ENCODE results near the gene ERBB4. TPM values are rescaled to one million over a fixed set of nuclear protein-coding genes. Genes with fewer than 3 reads are reported as not detected.

ERBB4 gene
- total and polyA plus RNA-seq, 7 donors, result 0.07 to 7.5 (median 2.0) TPM

GRCh38 chr2:212428681-212429478 is 109.7 kb downstream of the ERBB4 start:
- Histone ChIP-seq H3K27me3 (ENCODE audit: insufficient read depth in 3 of 3, low read length in 2 of 3) (no peaks in the 10 kb centered on the region), H3K4me1 (no peaks in the 10 kb centered on the region), H3K9me3 (peaks cover 3% of the 10 kb centered on the region), H3K36me3 (ENCODE audit: insufficient read depth in 1 of 2, low read depth in 1 of 2) (no peaks in the 10 kb centered on the region), H3K4me3 (no peak overlapping the region), H3K27ac (no peak overlapping the region)
- no peak for TF ChIP-seq CTCF (IDR thresholded peaks at IDR 0.05)
- ATAC-seq (no peak), DNase-seq (no peak)
- WGBS, 3 donors, result 28 to 50% (median 33%) methylated on average over 1 of the region's 1 CpG
- intact Hi-C loops (cut with DNase I), result no loop called here

GRCh38 chr2:212427638-212428037 is 111.0 kb downstream of the ERBB4 start:
- DNase-seq (no peak), ATAC-seq (no peak)
- WGBS, 3 donors, result 42 to 63% (median 49%) methylated on average over 2 of the region's 2 CpGs
- intact Hi-C loops (cut with DNase I), result no loop called here
- no peaks in the 10 kb centered on the region for H3K36me3 ChIP-seq (ENCODE audit: insufficient read depth in 1 of 2, low read depth in 1 of 2)
- no peaks in the 10 kb centered on the region for H3K27me3 ChIP-seq (ENCODE audit: insufficient read depth in 3 of 3, low read length in 2 of 3)
- peaks cover 3% of the 10 kb centered on the region for H3K9me3 ChIP-seq
- no peaks in the 10 kb centered on the region for H3K4me1 ChIP-seq
- no peak for TF ChIP-seq CTCF (IDR thresholded peaks at IDR 0.05)
- H3K4me3 ChIP-seq, result no peak overlapping the region
- no peak overlapping the region for H3K27ac ChIP-seq

- no peak for DNase-seq
- Histone ChIP-seq H3K4me3 (no peak overlapping the region), H3K27me3 (ENCODE audit: insufficient read depth in 3 of 3, low read length in 2 of 3) (no peaks in the 10 kb centered on the region), H3K36me3 (ENCODE audit: insufficient read depth in 1 of 2, low read depth in 1 of 2) (no peaks in the 10 kb centered on the region), H3K27ac (no peak overlapping the region), H3K4me1 (no peaks in the 10 kb centered on the region), H3K9me3 (peaks cover 3% of the 10 kb centered on the region)
- ATAC-seq, result no peak
- intact Hi-C loops (cut with DNase I), result no loop called here
- 66 to 72% (median 69%) methylated on average over 5 of the region's 5 CpGs for WGBS, 3 donors
- TF ChIP-seq CTCF (IDR thresholded peaks at IDR 0.05), result no peak
Observed at GRCh38 chr2:212426637-212427412, 111.8 kb downstream of the ERBB4 start.

GRCh38 chr2:212424082-212424481 is 114.5 kb downstream of the ERBB4 start:
- no peak for TF ChIP-seq CTCF (IDR thresholded peaks at IDR 0.05)
- intact Hi-C loops (cut with DNase I), result no loop called here

More at GRCh38 chr2:212424082-212424481, 114.5 kb downstream of the ERBB4 start:
- Histone ChIP-seq H3K36me3 (ENCODE audit: insufficient read depth in 1 of 2, low read depth in 1 of 2) (no peaks in the 10 kb centered on the region), H3K4me1 (no peaks in the 10 kb centered on the region), H3K27ac (no peak overlapping the region), H3K27me3 (ENCODE audit: insufficient read depth in 3 of 3, low read length in 2 of 3) (no peaks in the 10 kb centered on the region), H3K9me3 (peaks cover 3% of the 10 kb centered on the region), H3K4me3 (no peak overlapping the region)
- no peak for DNase-seq
- no peak for ATAC-seq
